ENCODE results near the gene AURKAIP1.

AURKAIP1 gene

DNA sequence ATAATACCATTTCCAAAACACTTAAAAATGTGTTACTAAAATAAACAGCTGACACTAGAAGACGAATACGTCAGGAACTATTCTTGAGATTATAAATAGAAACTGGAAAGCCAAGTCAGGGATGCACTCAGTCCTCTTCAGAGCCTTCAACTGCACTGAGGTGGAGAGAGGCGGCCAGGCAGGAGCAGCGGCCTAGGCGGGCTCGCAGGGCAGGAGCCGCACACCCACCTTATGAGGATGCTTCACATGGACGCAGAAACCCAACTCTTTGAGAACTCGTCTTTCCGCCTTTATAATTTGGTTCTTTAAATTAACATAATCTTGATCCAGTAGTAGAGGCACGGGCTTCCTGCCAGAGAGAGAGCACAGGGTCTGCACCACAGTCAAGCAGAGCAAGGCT lies 20.2 kb upstream of the AURKAIP1 start:
- no peak overlapping the region for H3K18ac ChIP-seq (ENCODE audit: low read length)
- H3K79me2 ChIP-seq (ENCODE audit: control insufficient read depth, insufficient read depth, low read length, poor library complexity), result peaks cover 19% of the 10 kb centered on the region
- no peaks in the 10 kb centered on the region for H3K27me3 ChIP-seq (ENCODE audit: insufficient read depth, low read length)
- H3K4me3 ChIP-seq (ENCODE audit: low read depth, low read length), result no peak overlapping the region
- no peak overlapping the region for H2BK120ac ChIP-seq (ENCODE audit: insufficient read depth, low read length, poor library complexity)
- no peak overlapping the region for H3K4me2 ChIP-seq (ENCODE audit: low read length)
- no peak overlapping the region for H4K91ac ChIP-seq (ENCODE audit: low read depth, low read length)
- no peaks in the 10 kb centered on the region for H3K9me3 ChIP-seq (ENCODE audit: insufficient read depth, low read depth, low read length)
- no peak overlapping the region for H3K23ac ChIP-seq (ENCODE audit: low read length)
- no peak for DNase-seq
- H3K4me1 ChIP-seq (ENCODE audit: control insufficient read depth in 1 of 2, insufficient read depth in 2 of 2, low read length in 2 of 2), result peaks cover 7 to 10% of the 10 kb centered on the region in 2 experiments
- no peak overlapping the region for H3K27ac ChIP-seq (ENCODE audit: low read depth, low read length)
- H3K14ac ChIP-seq (ENCODE audit: low read length), result no peak overlapping the region
- H2AK5ac ChIP-seq (ENCODE audit: low read length), result no peak overlapping the region
- no peak overlapping the region for H2BK12ac ChIP-seq (ENCODE audit: low read length)
- peaks cover 58 to 63% of the 10 kb centered on the region in 2 experiments for H3K36me3 ChIP-seq (ENCODE audit: control insufficient read depth in 1 of 2, insufficient read depth in 2 of 2, low read length in 2 of 2)
- H3K79me1 ChIP-seq (ENCODE audit: low read length), result peaks cover 12% of the 10 kb centered on the region
- no peak overlapping the region for H3K9ac ChIP-seq (ENCODE audit: low read length)
- no peak overlapping the region for H2BK5ac ChIP-seq (ENCODE audit: low read depth, low read length, poor library complexity)
- no peak overlapping the region for H2AFZ ChIP-seq (ENCODE audit: insufficient read depth, low read length, poor library complexity)
- no peak overlapping the region for H4K12ac ChIP-seq (ENCODE audit: low read depth, low read length)
- no peak overlapping the region for H3K4ac ChIP-seq (ENCODE audit: low read depth, low read length)
- H4K8ac ChIP-seq (ENCODE audit: low read depth, low read length), result no peak overlapping the region
- no CpG with 5 or more reads among the region's 11 CpGs for WGBS (ENCODE audit: extremely low coverage, insufficient coverage, insufficient read length)

DNA sequence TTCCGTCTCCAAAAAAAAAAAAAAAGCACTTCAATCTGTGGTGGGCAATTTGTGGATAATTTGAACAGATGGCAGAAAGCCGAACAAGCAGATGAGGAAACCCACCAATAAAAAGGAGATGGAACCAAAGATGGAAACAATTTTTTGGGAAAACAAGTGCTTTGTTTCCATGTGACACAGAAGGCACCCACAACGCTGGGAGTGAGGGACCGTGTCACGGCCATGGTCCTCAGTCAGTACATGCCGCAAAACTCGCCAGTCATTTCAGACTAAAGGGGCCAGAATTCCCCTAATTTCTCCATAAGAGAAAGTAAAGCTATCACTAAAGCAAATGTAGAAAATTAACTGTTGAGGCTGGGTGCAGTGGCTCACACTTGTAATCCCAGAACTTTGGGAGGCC lies 19.1 kb upstream of the AURKAIP1 start:
- no peak overlapping the region for H2AK5ac ChIP-seq (ENCODE audit: low read length)

DNA sequence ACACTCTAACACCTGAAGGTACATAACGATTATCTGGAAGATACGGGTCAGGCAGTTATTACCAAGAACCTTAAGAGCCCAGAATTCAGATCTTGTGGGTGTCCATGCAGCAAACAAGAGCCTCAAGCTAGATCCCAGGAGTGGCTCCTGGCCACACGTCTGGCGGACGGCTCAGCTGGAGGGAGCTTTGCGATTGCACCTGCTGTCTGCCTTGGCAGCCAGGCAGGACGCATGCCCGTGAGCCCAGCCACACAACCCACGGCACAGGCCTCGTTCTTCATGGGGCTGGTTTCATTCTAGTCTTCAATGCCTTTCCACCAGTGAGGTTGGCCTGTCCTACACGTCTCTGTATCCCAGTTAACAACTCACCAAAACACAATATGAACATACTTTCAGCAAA lies 18.4 kb upstream of the AURKAIP1 start:
- Histone ChIP-seq H4K91ac (ENCODE audit: low read depth, low read length) (no peak overlapping the region), H2BK120ac (ENCODE audit: insufficient read depth, low read length, poor library complexity) (no peak overlapping the region), H3K4me1 (ENCODE audit: control insufficient read depth in 1 of 2, insufficient read depth in 2 of 2, low read length in 2 of 2) (peaks cover 7 to 8% of the 10 kb centered on the region in 2 experiments), H3K27me3 (ENCODE audit: insufficient read depth, low read length) (no peaks in the 10 kb centered on the region), H2AK5ac (ENCODE audit: low read length) (no peak overlapping the region), H3K18ac (ENCODE audit: low read length) (no peak overlapping the region), H3K4ac (ENCODE audit: low read depth, low read length) (no peak overlapping the region), H3K27ac (ENCODE audit: low read depth, low read length) (no peak overlapping the region), H4K12ac (ENCODE audit: low read depth, low read length) (no peak overlapping the region), H2BK12ac (ENCODE audit: low read length) (no peak overlapping the region), H3K9me3 (ENCODE audit: insufficient read depth, low read depth, low read length) (no peaks in the 10 kb centered on the region), H3K14ac (ENCODE audit: low read length) (no peak overlapping the region), H2BK5ac (ENCODE audit: low read depth, low read length, poor library complexity) (no peak overlapping the region), H3K79me1 (ENCODE audit: low read length) (peaks cover 1% of the 10 kb centered on the region), H2AFZ (ENCODE audit: insufficient read depth, low read length, poor library complexity) (no peak overlapping the region), H3K4me2 (ENCODE audit: low read length) (no peak overlapping the region), H3K4me3 (ENCODE audit: low read depth, low read length) (no peak overlapping the region), H3K23ac (ENCODE audit: low read length) (no peak overlapping the region), H3K79me2 (ENCODE audit: control insufficient read depth, insufficient read depth, low read length, poor library complexity) (peaks cover 5% of the 10 kb centered on the region), H3K36me3 (ENCODE audit: control insufficient read depth in 1 of 2, insufficient read depth in 2 of 2, low read length in 2 of 2) (peaks cover 73 to 79% of the 10 kb centered on the region in 2 experiments), H4K8ac (ENCODE audit: low read depth, low read length) (no peak overlapping the region), H3K9ac (ENCODE audit: low read length) (no peak overlapping the region)
- no CpG with 5 or more reads among the region's 11 CpGs for WGBS (ENCODE audit: extremely low coverage, insufficient coverage, insufficient read length)
- no peak for DNase-seq

More for the DNA sequence above, 19.1 kb upstream of the AURKAIP1 start:
- Histone ChIP-seq H2BK12ac (ENCODE audit: low read length) (no peak overlapping the region), H3K4me2 (ENCODE audit: low read length) (no peak overlapping the region), H3K79me2 (ENCODE audit: control insufficient read depth, insufficient read depth, low read length, poor library complexity) (peaks cover 12% of the 10 kb centered on the region), H3K14ac (ENCODE audit: low read length) (no peak overlapping the region), H3K27ac (ENCODE audit: low read depth, low read length) (no peak overlapping the region), H4K91ac (ENCODE audit: low read depth, low read length) (no peak overlapping the region), H3K9me3 (ENCODE audit: insufficient read depth, low read depth, low read length) (no peaks in the 10 kb centered on the region), H3K4me3 (ENCODE audit: low read depth, low read length) (no peak overlapping the region), H3K9ac (ENCODE audit: low read length) (no peak overlapping the region), H3K36me3 (ENCODE audit: control insufficient read depth in 1 of 2, insufficient read depth in 2 of 2, low read length in 2 of 2) (peaks cover 68 to 73% of the 10 kb centered on the region in 2 experiments), H3K23ac (ENCODE audit: low read length) (no peak overlapping the region), H4K12ac (ENCODE audit: low read depth, low read length) (no peak overlapping the region), H4K8ac (ENCODE audit: low read depth, low read length) (no peak overlapping the region), H3K79me1 (ENCODE audit: low read length) (peaks cover 5% of the 10 kb centered on the region), H3K18ac (ENCODE audit: low read length) (no peak overlapping the region), H2AFZ (ENCODE audit: insufficient read depth, low read length, poor library complexity) (no peak overlapping the region), H3K4ac (ENCODE audit: low read depth, low read length) (no peak overlapping the region), H3K27me3 (ENCODE audit: insufficient read depth, low read length) (no peaks in the 10 kb centered on the region), H2BK5ac (ENCODE audit: low read depth, low read length, poor library complexity) (no peak overlapping the region), H2BK120ac (ENCODE audit: insufficient read depth, low read length, poor library complexity) (no peak overlapping the region), H3K4me1 (ENCODE audit: control insufficient read depth in 1 of 2, insufficient read depth in 2 of 2, low read length in 2 of 2) (peaks cover 7 to 8% of the 10 kb centered on the region in 2 experiments)
- DNase-seq, result no peak
- no CpG with 5 or more reads among the region's 7 CpGs for WGBS (ENCODE audit: extremely low coverage, insufficient coverage, insufficient read length)

DNA sequence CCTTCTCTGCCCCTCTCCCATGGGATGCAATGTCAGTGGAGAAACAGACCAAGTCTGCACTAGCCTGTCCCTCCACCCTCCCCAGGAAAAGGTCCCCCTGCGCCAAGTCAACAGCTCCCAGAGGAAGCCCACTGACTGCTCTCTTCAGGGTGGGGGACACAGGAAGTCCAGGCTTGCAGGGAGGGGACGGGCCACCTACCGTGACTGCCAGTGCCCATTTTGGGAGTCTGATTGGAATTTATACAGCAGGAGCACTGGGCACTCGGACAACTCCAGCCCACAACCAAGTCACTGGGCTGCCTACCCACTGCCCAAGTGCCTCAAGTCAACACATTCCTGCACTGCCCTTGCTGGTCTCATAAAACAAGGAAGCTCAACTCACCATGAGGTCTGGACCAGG lies 18.0 kb upstream of the AURKAIP1 start:
- Histone ChIP-seq H3K9me3 (ENCODE audit: insufficient read depth, low read depth, low read length) (no peaks in the 10 kb centered on the region), H3K18ac (ENCODE audit: low read length) (no peak overlapping the region), H2BK5ac (ENCODE audit: low read depth, low read length, poor library complexity) (no peak overlapping the region), H3K14ac (ENCODE audit: low read length) (no peak overlapping the region), H4K8ac (ENCODE audit: low read depth, low read length) (no peak overlapping the region), H3K4me1 (ENCODE audit: control insufficient read depth in 1 of 2, insufficient read depth in 2 of 2, low read length in 2 of 2) (peaks cover 3 to 4% of the 10 kb centered on the region in 2 experiments), H3K79me1 (ENCODE audit: low read length) (no peaks in the 10 kb centered on the region), H3K27ac (ENCODE audit: low read depth, low read length) (no peak overlapping the region), H3K4ac (ENCODE audit: low read depth, low read length) (no peak overlapping the region), H2AK5ac (ENCODE audit: low read length) (no peak overlapping the region), H3K36me3 (ENCODE audit: control insufficient read depth in 1 of 2, insufficient read depth in 2 of 2, low read length in 2 of 2) (peaks cover 75 to 82% of the 10 kb centered on the region in 2 experiments), H3K79me2 (ENCODE audit: control insufficient read depth, insufficient read depth, low read length, poor library complexity) (peaks cover under 1% of the 10 kb centered on the region), H3K23ac (ENCODE audit: low read length) (no peak overlapping the region), H2BK12ac (ENCODE audit: low read length) (no peak overlapping the region), H3K4me2 (ENCODE audit: low read length) (no peak overlapping the region), H3K9ac (ENCODE audit: low read length) (no peak overlapping the region), H3K27me3 (ENCODE audit: insufficient read depth, low read length) (no peaks in the 10 kb centered on the region), H4K91ac (ENCODE audit: low read depth, low read length) (no peak overlapping the region), H4K12ac (ENCODE audit: low read depth, low read length) (no peak overlapping the region), H3K4me3 (ENCODE audit: low read depth, low read length) (no peak overlapping the region), H2AFZ (ENCODE audit: insufficient read depth, low read length, poor library complexity) (no peak overlapping the region), H2BK120ac (ENCODE audit: insufficient read depth, low read length, poor library complexity) (no peak overlapping the region)
- DNase-seq, result no peak
- WGBS (ENCODE audit: extremely low coverage, insufficient coverage, insufficient read length), result no CpG with 5 or more reads among the region's 4 CpGs

Measured in trophoblast cell (in vitro differentiated cells and primary cell).